Transverse colon (tissue), 3 donors: ENCODE data around the gene HOXA6.

ENCODE experiments used
- POLR2A ChIP-seq: fragments of 450-650 bp; IDR thresholded peaks from one replicate; pipeline ENCODE4 v1.6.1; 2016; ENCODE audit warnings: antibody characterized with exemption, mild to moderate bottlenecking, moderate library complexity
- TF ChIP-seq, protein P1 (sequence below), 5 experiments: fragments of 200-600 bp in 3 of 5; fragments of 450-650 bp in 2 of 5; sonication (generic) in 3 of 5; IDR thresholded peaks; 1 replicate in 2 of 5; 2 replicates in 3 of 5; pipeline ENCODE4 v1.5.1; 2016 to 2017; ENCODE audit warnings: antibody characterized with exemption in 5 of 5, inconsistent platforms in 3 of 5, mild to moderate bottlenecking in 2 of 5, moderate library complexity in 1 of 5

DNA sequence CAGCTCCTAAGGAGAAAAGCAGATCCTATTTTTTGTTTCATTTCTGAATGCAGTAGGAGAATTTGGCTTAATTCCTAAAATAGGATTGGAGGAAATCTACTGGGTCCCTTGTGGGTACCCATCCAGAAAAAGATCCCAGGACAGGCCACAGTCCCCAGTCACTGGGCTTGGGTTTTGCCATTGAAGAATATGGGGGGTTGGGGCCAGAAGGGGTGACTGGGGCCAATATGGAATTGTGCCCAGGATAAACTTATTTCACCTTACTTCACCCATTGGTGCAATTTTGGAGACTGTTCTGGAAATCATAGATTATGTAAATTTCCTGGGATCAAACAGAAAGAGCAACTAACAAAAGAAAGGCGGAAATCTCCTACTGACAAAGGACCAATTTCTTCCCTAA is 9.1 kb downstream of the HOXA6 start:
- TF ChIP-seq, protein P1, sequence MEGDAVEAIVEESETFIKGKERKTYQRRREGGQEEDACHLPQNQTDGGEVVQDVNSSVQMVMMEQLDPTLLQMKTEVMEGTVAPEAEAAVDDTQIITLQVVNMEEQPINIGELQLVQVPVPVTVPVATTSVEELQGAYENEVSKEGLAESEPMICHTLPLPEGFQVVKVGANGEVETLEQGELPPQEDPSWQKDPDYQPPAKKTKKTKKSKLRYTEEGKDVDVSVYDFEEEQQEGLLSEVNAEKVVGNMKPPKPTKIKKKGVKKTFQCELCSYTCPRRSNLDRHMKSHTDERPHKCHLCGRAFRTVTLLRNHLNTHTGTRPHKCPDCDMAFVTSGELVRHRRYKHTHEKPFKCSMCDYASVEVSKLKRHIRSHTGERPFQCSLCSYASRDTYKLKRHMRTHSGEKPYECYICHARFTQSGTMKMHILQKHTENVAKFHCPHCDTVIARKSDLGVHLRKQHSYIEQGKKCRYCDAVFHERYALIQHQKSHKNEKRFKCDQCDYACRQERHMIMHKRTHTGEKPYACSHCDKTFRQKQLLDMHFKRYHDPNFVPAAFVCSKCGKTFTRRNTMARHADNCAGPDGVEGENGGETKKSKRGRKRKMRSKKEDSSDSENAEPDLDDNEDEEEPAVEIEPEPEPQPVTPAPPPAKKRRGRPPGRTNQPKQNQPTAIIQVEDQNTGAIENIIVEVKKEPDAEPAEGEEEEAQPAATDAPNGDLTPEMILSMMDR (IDR thresholded peaks at IDR 0.05): no peak
- TF ChIP-seq POLR2A: no peak
